ENCODE data around the gene SYT8.

SYT8 gene

DNA sequence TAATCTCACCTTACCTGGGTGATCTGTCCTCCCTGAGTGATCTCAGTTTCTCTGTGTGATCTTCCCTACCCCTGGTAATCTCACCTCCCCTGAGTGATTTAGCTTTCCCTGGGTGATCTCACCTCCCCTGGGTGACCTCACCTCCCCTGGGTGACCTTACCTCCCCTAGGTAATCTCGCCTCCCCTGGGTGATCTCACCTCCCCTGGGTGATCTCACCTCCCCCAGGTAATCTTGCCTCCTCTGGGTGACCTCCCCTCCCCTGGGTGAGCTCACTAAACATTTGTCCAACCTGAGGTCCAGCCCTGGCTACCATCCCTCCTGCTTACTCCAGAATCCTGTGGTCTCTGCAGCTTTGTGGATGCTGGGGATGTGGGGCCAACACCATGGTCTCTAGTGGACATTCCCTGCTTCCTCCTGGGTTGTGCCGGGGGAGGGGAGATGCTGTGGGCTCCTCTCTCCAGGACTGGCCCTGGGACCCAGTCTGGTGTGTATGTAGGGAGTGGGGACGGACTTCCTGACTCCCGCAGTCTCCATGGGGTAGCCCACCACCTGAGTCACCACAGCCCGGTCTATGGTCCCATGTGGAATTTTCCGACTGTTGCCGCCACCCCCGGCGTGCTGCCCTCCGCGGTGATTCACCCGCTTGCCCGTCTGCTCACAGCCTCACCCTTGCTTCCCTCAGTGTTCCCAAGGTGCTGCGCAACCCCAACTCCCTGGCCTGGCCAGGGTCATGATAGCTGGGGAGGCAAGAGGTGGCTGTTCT lies 28.0 kb downstream of the SYT8 start:
- DNase-seq = no peak
- H3K27me3 ChIP-seq = no peaks in the 10 kb centered on the region
- no peaks in the 10 kb centered on the region for H3K9me3 ChIP-seq
- no peak overlapping the region for H3K4me3 ChIP-seq (ENCODE audit: low read depth, low read length)
- H3K4me1 ChIP-seq = peaks cover 6% of the 10 kb centered on the region
- TF ChIP-seq, protein P1, sequence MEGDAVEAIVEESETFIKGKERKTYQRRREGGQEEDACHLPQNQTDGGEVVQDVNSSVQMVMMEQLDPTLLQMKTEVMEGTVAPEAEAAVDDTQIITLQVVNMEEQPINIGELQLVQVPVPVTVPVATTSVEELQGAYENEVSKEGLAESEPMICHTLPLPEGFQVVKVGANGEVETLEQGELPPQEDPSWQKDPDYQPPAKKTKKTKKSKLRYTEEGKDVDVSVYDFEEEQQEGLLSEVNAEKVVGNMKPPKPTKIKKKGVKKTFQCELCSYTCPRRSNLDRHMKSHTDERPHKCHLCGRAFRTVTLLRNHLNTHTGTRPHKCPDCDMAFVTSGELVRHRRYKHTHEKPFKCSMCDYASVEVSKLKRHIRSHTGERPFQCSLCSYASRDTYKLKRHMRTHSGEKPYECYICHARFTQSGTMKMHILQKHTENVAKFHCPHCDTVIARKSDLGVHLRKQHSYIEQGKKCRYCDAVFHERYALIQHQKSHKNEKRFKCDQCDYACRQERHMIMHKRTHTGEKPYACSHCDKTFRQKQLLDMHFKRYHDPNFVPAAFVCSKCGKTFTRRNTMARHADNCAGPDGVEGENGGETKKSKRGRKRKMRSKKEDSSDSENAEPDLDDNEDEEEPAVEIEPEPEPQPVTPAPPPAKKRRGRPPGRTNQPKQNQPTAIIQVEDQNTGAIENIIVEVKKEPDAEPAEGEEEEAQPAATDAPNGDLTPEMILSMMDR (IDR thresholded peaks at IDR 0.05; ENCODE audit: low read depth, low read length) = no peak
- H3K36me3 ChIP-seq = no peaks in the 10 kb centered on the region

DNA sequence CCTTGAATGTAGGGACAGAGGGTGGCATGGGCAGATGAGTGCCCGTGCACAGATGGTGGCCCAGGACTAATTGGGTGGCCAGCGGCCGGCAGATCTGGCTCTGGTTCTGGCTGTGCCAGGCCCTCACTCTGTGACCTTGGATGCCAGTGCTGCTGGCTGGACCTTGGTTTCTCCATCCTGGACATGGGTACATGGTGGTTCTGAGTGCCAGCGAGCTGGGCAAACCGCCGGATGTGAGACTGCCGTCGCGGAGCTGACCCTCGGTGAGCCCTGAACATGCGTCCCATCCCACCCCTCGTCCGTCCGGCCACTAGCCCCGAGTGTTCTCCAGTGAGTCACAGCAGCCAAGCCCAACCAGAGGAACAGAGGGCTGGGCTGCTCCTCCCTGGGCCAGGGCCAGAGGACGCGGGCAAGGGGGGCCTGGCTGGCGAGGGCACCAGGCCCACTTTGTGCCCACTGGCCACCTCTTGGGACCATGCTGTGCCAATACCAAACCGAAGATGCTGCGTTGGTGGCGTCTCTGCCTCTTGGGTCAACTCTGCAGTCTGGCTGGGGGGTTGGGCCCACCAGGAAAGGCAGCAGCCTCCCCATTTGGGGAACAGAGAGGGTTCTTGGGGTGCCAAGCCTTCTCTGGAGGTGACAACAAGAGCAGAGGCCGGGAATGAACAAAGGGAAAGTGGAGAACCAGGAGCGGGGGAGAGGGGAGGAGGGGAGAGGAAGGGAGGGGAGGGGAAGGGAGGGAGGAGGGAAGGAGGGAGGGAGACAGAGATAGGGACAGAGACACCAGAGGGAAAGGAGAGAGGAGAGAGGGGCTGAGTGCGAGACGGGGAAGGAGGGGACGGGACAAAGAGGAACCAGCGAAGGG lies 28.8 kb downstream of the SYT8 start:
- no peaks in the 10 kb centered on the region for H3K36me3 ChIP-seq
- H3K4me3 ChIP-seq (ENCODE audit: low read depth, low read length) = no peak overlapping the region
- peak; percentile 73 for DNase-seq
- TF ChIP-seq, protein P1 (IDR thresholded peaks at IDR 0.05; ENCODE audit: low read depth, low read length) = no peak
- H3K27me3 ChIP-seq = no peaks in the 10 kb centered on the region
- peaks cover 6% of the 10 kb centered on the region for H3K4me1 ChIP-seq
- H3K9me3 ChIP-seq = no peaks in the 10 kb centered on the region

DNA sequence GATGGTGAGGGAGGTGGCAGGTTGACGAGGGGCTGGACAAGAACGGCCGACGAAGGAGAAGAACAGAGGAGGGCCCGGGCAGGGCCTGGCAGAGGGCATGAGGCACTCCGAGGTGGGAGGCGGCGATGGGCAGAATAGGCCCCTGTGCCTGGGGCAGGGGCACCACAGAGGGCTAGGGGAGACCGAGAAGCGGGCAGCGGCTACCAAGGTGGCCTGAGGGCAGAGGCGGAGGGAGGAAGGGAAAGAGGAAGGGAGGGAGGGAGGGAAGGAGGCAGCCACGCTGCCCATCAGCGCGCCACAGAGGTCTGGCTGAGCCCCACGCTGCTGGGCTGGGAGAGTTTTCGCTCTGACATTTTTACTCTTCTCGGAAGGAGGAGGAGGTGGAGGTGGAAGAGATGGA lies 29.4 kb downstream of the SYT8 start:
- DNase-seq = no peak
- Histone ChIP-seq H3K27me3 (no peaks in the 10 kb centered on the region), H3K4me3 (ENCODE audit: low read depth, low read length) (no peak overlapping the region), H3K36me3 (no peaks in the 10 kb centered on the region), H3K4me1 (peaks cover 6% of the 10 kb centered on the region), H3K9me3 (no peaks in the 10 kb centered on the region)
- TF ChIP-seq, protein P1 (IDR thresholded peaks at IDR 0.05; ENCODE audit: low read depth, low read length) = no peak

DNA sequence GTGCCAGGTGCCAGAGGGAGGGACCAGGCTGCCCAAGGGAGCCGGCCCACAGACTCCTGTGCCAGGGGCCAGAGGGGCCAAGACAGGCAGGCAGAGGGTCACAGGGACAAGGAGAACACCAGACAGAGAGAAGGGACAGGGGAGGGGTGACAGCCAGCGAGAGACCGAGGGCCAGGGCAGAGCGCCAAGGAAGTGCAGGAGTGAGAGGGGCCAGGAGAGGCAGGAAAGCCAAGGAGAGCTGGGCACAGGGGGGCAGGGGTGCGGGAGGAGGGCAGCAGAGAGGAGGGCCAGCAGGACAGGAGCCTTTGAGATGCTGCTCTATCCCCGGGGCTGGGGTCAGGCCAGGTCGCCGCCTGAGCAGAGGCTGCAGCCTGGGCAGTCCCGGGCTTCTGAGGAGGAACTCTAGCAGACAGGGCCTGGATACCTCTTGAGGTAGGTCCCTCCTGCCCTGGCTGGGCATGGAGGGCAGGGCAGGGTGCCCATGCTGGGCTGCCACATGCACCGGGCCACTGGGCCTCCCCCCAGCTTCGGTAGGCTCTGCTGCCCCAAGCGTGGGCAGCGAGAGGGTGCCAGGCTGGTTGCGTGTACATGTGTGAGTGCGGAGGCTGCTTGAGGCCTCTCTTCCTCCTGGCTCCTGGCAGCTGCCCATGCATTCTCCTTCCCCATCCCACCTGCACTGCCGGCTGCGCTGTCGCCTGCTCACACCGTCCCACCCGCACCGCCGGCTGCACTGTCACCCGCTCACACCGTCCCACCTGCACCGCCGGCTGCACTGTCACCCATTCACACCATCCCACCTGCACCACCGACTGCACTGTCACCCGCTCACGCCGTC lies 30.3 kb downstream of the SYT8 start:
- Histone ChIP-seq H3K9me3 (no peaks in the 10 kb centered on the region), H3K27me3 (no peaks in the 10 kb centered on the region), H3K36me3 (no peaks in the 10 kb centered on the region), H3K4me1 (peaks cover 6% of the 10 kb centered on the region), H3K4me3 (ENCODE audit: low read depth, low read length) (no peak overlapping the region)
- TF ChIP-seq, protein P1 (IDR thresholded peaks at IDR 0.05; ENCODE audit: low read depth, low read length) = no peak
- no peak for DNase-seq

DNA sequence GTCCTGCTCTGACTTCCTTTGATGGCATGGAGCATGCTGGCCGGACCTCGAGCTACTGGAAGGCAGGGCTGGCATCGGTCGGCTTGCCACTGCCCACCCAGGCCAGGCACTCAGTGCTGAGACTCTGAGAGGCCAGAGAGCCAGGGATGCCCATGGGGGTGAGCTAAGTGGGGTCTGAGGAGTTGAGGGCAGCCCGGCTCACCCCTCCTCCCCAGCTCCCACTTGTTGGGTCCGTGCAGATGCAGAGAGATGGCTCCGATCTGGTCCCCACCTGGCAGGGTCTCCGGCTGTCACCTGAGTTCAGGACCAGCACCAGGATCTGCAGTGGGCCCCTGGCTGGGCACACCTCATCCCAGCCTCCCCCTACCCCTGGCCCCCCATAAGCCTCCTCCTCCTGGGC lies 31.4 kb downstream of the SYT8 start:
- Histone ChIP-seq H3K9me3 (no peaks in the 10 kb centered on the region), H3K4me1 (peaks cover 6% of the 10 kb centered on the region), H3K4me3 (ENCODE audit: low read depth, low read length) (no peak overlapping the region), H3K36me3 (no peaks in the 10 kb centered on the region), H3K27me3 (no peaks in the 10 kb centered on the region)
- TF ChIP-seq, protein P1 (IDR thresholded peaks at IDR 0.05; ENCODE audit: low read depth, low read length) = no peak
- no peak for DNase-seq

Measured in BE2C (cell line).